Measurements from ENCODE around the gene PRRT1.
A peak's percentile ranks its signal among the peaks of the same experiment; 100 is the strongest.

The PRRT1 gene

GRCh38 chr6:32132110-32132509 is 19.6 kb downstream of the PRRT1 start:
- no peak for TF ChIP-seq CTCF (IDR thresholded peaks at IDR 0.05)
- peak overlapping the region; percentile 51 for H3K4me3 Mint-ChIP-seq
- no peak overlapping the region for H3K27ac Mint-ChIP-seq

GRCh38 chr6:32131439-32131948 is 20.2 kb downstream of the PRRT1 start:
- DNase-seq, result no peak
- H3K4me1 Mint-ChIP-seq, result peaks cover 48% of the 10 kb centered on the region
- H3K27ac Mint-ChIP-seq, result no peak overlapping the region
- no peaks in the 10 kb centered on the region for H3K9me3 Mint-ChIP-seq
- no peak for TF ChIP-seq CTCF (IDR thresholded peaks at IDR 0.05)
- peaks cover 40% of the 10 kb centered on the region for H3K27me3 Mint-ChIP-seq (ENCODE audit: low read depth, poor library complexity)
- peak overlapping the region; percentile 62 for H3K4me3 Mint-ChIP-seq
- no peaks in the 10 kb centered on the region for H3K36me3 Mint-ChIP-seq (ENCODE audit: low read depth)

More at GRCh38 chr6:32132110-32132509, 19.6 kb downstream of the PRRT1 start:
- Mint-ChIP-seq H3K27me3 (ENCODE audit: low read depth, poor library complexity) (peaks cover 40% of the 10 kb centered on the region), H3K4me1 (peaks cover 42% of the 10 kb centered on the region), H3K9me3 (no peaks in the 10 kb centered on the region), H3K36me3 (ENCODE audit: low read depth) (no peaks in the 10 kb centered on the region)
- no peak for DNase-seq

DNA sequence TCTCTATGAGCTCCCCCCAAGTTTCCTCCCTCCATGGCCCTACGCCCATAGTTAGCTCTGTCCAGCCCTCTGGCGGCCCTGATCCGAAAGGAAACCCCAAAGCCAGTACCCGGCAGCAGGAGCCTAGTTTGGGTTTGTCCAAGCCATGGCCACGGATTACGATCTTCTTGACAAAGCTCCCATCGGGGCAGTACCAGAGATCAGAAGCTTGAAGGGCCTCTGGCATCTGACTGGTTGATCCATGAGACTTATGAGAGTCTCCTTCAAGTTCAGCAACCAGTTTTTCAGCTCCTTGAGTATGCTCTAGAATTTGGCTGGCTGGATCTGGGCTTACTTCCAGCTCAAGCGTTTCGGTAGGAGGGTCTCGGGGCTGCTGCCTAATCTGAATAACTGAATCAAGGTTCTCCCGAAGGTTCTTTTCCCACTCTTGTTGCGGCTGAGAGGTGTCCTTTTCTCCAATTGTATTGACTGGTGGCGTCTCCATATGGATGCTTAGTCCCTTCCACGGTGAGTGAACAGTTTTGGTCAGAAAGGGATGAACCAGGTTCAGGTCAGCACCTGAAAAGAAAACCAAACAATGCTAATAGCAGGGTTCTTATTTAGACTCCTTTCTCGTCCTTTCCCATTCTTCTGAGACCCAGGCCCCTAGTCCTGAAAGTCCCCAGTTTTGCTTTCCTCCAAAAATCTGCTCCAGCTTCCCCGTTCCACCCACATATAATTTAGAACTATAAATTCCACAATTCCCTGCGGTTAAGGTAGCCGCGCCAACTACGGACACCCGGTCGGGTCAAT is 22.2 kb downstream of the PRRT1 start:
- TF ChIP-seq CTCF (IDR thresholded peaks at IDR 0.05), result no peak
- peak overlapping the region; percentile 88 for H3K27ac Mint-ChIP-seq
- H3K9me3 Mint-ChIP-seq, result no peaks in the 10 kb centered on the region
- peaks cover 52% of the 10 kb centered on the region for H3K4me1 Mint-ChIP-seq
- DNase-seq, result no peak
- H3K27me3 Mint-ChIP-seq (ENCODE audit: low read depth, poor library complexity), result peaks cover 21% of the 10 kb centered on the region
- peaks cover 10% of the 10 kb centered on the region for H3K36me3 Mint-ChIP-seq (ENCODE audit: low read depth)
- peak overlapping the region; percentile 97 for H3K4me3 Mint-ChIP-seq

- peak overlapping the region; percentile 100 for H3K4me3 Mint-ChIP-seq
- peaks cover 52% of the 10 kb centered on the region for H3K4me1 Mint-ChIP-seq
- H3K27ac Mint-ChIP-seq, result peak overlapping the region; percentile 100
- peaks cover 17% of the 10 kb centered on the region for H3K36me3 Mint-ChIP-seq (ENCODE audit: low read depth)
- no peak for TF ChIP-seq CTCF (IDR thresholded peaks at IDR 0.05)
- H3K27me3 Mint-ChIP-seq (ENCODE audit: low read depth, poor library complexity), result peaks cover 14% of the 10 kb centered on the region
- H3K9me3 Mint-ChIP-seq, result no peaks in the 10 kb centered on the region
- DNase-seq, result no peak
These were observed 22.9 kb downstream of the PRRT1 start for GRCh38 chr6:32128751-32129296.

GRCh38 chr6:32127717-32128592 is 23.8 kb downstream of the PRRT1 start, which contains the start of gene ATF6B:
Gene ATF6B (minus strand): TSS chr6:32128246. CDS start chr6:32128207, 39 bp downstream.
- TF ChIP-seq CTCF (IDR thresholded peaks at IDR 0.05), result no peak
- Mint-ChIP-seq H3K4me3 (peak within 1 kb of the TSS; percentile 100), H3K9me3 (no peaks in the 10 kb centered on the region), H3K36me3 (ENCODE audit: low read depth) (peaks cover 24% of the 10 kb centered on the region), H3K27ac (peak within 1 kb of the TSS; percentile 100), H3K4me1 (peaks cover 52% of the 10 kb centered on the region), H3K27me3 (ENCODE audit: low read depth, poor library complexity) (peaks cover 7% of the 10 kb centered on the region)
- DNase-seq, result peak; percentile 94
